Activated CD4-positive, alpha-beta memory T cell treated with anti-CD3 and anti-CD28 coated beads for 36 hours (primary cell): ENCODE results near the gene PSMD8. TPM values are rescaled to one million over a fixed set of nuclear protein-coding genes. Genes with fewer than 3 reads are reported as not detected.
"Not testable (repeated sequence)": the region's sequence is repeated elsewhere in the genome, so short reads cannot be mapped to it uniquely, and the experiment has no call there.

Experiments
- CTCF ChIA-PET: fragments of 350-600 bp; sonication (Branson Sonifier 250); formaldehyde crosslinking; loops from one replicate; lab custom pipeline; 2021; ENCODE audit warnings: antibody characterized with exemption, inconsistent platforms; lab: Charles Lee
- POLR2A ChIA-PET: fragments of 350-600 bp; sonication (Branson Sonifier 250); formaldehyde crosslinking; loops from one replicate; lab custom pipeline; 2021; ENCODE audit warnings: antibody characterized with exemption; lab: Charles Lee
- DNase-seq: peaks from one replicate; pipeline ENCODE4 v3.0.0-alpha.2; 2020
- H3K27ac Mint-ChIP-seq: one replicate; pipeline ENCODE4 v1.8.0; 2021; ENCODE audit warnings: mixed read lengths
- H3K27me3 Mint-ChIP-seq: one replicate; pipeline ENCODE4 v1.8.0; 2021; ENCODE audit warnings: mixed read lengths
- H3K36me3 Mint-ChIP-seq: one replicate; pipeline ENCODE4 v1.8.0; 2021; ENCODE audit warnings: mixed read lengths
- H3K4me1 Mint-ChIP-seq: one replicate; pipeline ENCODE4 v1.8.0; 2021; ENCODE audit warnings: low read depth, mixed read lengths
- H3K4me3 Mint-ChIP-seq: one replicate; pipeline ENCODE4 v1.8.0; 2021; ENCODE audit warnings: mild to moderate bottlenecking, mixed read lengths
- H3K9me3 Mint-ChIP-seq: one replicate; pipeline ENCODE4 v1.8.0; 2021; ENCODE audit warnings: mixed read lengths
- intact Hi-C: fragments of 100-400 bp; cut with micrococcal nuclease; formaldehyde crosslinking; loops from one replicate; pipeline ENCODE4 v1.15.1; 2023
- total RNA-seq, 2 experiments: library from RNA; stranded (reverse); gene quantifications; one replicate each; pipeline ENCODE4 v1.2.3, GENCODE V29; 2021

The PSMD8 gene
- 100 to 1,000 TPM; 214 to 224 TPM for total RNA-seq

- Mint-ChIP-seq H3K27me3 (no peaks in the 10 kb centered on the region), H3K27ac (peak within 1 kb of the TSS; percentile 87), H3K4me1 (peaks cover 21% of the 10 kb centered on the region), H3K36me3 (peaks cover 31% of the 10 kb centered on the region), H3K4me3 (peak within 1 kb of the TSS; percentile 86), H3K9me3 (no peaks in the 10 kb centered on the region)
- CTCF ChIA-PET = interaction anchor here (0.7 to 5.3 kb wide), 22 partner anchors 11 to 556 kb away, joined by 3 to 40 read pairs (median 4); partner anchors contain the start of genes CATSPERG, FAM98C, GGN and MRPS12
- POLR2A ChIA-PET = interaction anchor here (0.6 to 3.1 kb wide), 17 partner anchors 9 to 475 kb away, joined by 3 to 28 read pairs (median 4); partner anchors contain the start of genes CATSPERG, EIF3K, FAM98C and GGN
- intact Hi-C loops = loop anchor here (1.0 kb wide), 5 partner anchors 14 to 467 kb away; partner anchors contain the start of genes GGN, SIPA1L3 and SPRED3
- peak; percentile 99 for DNase-seq
These were observed at the start of gene PSMD8 for GRCh38 chr19:38374332-38375097. Gene PSMD8, plus strand, starts transcription at chr19:38374571. Its CDS starts 31 bp downstream, at chr19:38374602.

GRCh38 chr19:38326591-38326990 lies 47.8 kb upstream of the PSMD8 start:
- peaks cover 24% of the 10 kb centered on the region for H3K36me3 Mint-ChIP-seq
- peaks cover 7% of the 10 kb centered on the region for H3K4me1 Mint-ChIP-seq
- no peaks in the 10 kb centered on the region for H3K27me3 Mint-ChIP-seq
- no peaks in the 10 kb centered on the region for H3K9me3 Mint-ChIP-seq
- CTCF ChIA-PET = interaction anchor here (1.2 kb wide), 1 partner anchor 82 kb away, joined by 3 read pairs; no protein-coding TSS in a partner anchor
- no peak overlapping the region for H3K27ac Mint-ChIP-seq
- intact Hi-C loops = no loop called here
- H3K4me3 Mint-ChIP-seq = no peak overlapping the region
- POLR2A ChIA-PET = no interaction called here
- no peak for DNase-seq

GRCh38 chr19:38329651-38330050 lies 44.7 kb upstream of the PSMD8 start:
- Mint-ChIP-seq H3K36me3 (peaks cover 24% of the 10 kb centered on the region), H3K4me1 (no peaks in the 10 kb centered on the region), H3K27me3 (no peaks in the 10 kb centered on the region), H3K27ac (no peak overlapping the region), H3K4me3 (no peak overlapping the region), H3K9me3 (no peaks in the 10 kb centered on the region)
- CTCF ChIA-PET = interaction anchor here (1.0 kb wide), 1 partner anchor 15 kb away, joined by 3 read pairs; no protein-coding TSS in a partner anchor
- intact Hi-C loops = no loop called here
- no peak for DNase-seq
- POLR2A ChIA-PET = no interaction called here

- no peaks in the 10 kb centered on the region for H3K9me3 Mint-ChIP-seq
- ChIA-PET CTCF (interaction anchor here (1.2 to 2.2 kb wide), 3 partner anchors 11 to 97 kb away, joined by 4 to 15 read pairs (median 9); no protein-coding TSS in a partner anchor), POLR2A (no interaction called here)
- H3K27me3 Mint-ChIP-seq = no peaks in the 10 kb centered on the region
- no peak for DNase-seq
- no peak overlapping the region for H3K27ac Mint-ChIP-seq
- no peaks in the 10 kb centered on the region for H3K4me1 Mint-ChIP-seq
- peaks cover 19% of the 10 kb centered on the region for H3K36me3 Mint-ChIP-seq
- no peak overlapping the region for H3K4me3 Mint-ChIP-seq
- intact Hi-C loops = no loop called here
These were observed 42.6 kb upstream of the PSMD8 start for GRCh38 chr19:38331728-38332127.

GRCh38 chr19:38333245-38333644 lies 41.1 kb upstream of the PSMD8 start:
- Mint-ChIP-seq H3K27me3 (no peaks in the 10 kb centered on the region), H3K36me3 (peaks cover 5% of the 10 kb centered on the region), H3K9me3 (no peaks in the 10 kb centered on the region), H3K4me1 (peaks cover 6% of the 10 kb centered on the region), H3K27ac (no peak overlapping the region), H3K4me3 (no peak overlapping the region)
- DNase-seq = no peak
- CTCF ChIA-PET = interaction anchor here (1.0 to 3.9 kb wide), 3 partner anchors 91 to 435 kb away, joined by 3 to 47 read pairs (median 12); no protein-coding TSS in a partner anchor
- POLR2A ChIA-PET = no interaction called here
- intact Hi-C loops = no loop called here

- no peaks in the 10 kb centered on the region for H3K27me3 Mint-ChIP-seq
- H3K4me3 Mint-ChIP-seq = peak overlapping the region; percentile 91
- intact Hi-C loops = loop anchor here (1.0 to 2.0 kb wide), 9 partner anchors 20 to 429 kb away; partner anchors contain the start of genes FAM98C, GGN, PSMD8 and SIPA1L3
- no peaks in the 10 kb centered on the region for H3K9me3 Mint-ChIP-seq
- ChIA-PET POLR2A (interaction anchor here (0.6 to 1.1 kb wide), 4 partner anchors 17 to 283 kb away, joined by 3 to 11 read pairs (median 4); partner anchors contain the start of genes EIF3K, KCNK6 and PSMD8), CTCF (interaction anchor here (0.7 to 3.9 kb wide), 20 partner anchors 17 to 557 kb away, joined by 3 to 47 read pairs (median 6); partner anchors contain the start of genes FAM98C, KCNK6, PSMD8 and SIPA1L3)
- no peaks in the 10 kb centered on the region for H3K36me3 Mint-ChIP-seq
- peaks cover 6% of the 10 kb centered on the region for H3K4me1 Mint-ChIP-seq
- DNase-seq = peak; percentile 98
- peak overlapping the region; percentile 96 for H3K27ac Mint-ChIP-seq
These were observed 38.3 kb upstream of the PSMD8 start for GRCh38 chr19:38335949-38336637.

- Mint-ChIP-seq H3K27me3 (no peaks in the 10 kb centered on the region), H3K36me3 (no peaks in the 10 kb centered on the region), H3K27ac (peak overlapping the region; percentile 96), H3K4me3 (peak overlapping the region; percentile 91), H3K4me1 (peaks cover 6% of the 10 kb centered on the region), H3K9me3 (no peaks in the 10 kb centered on the region)
- DNase-seq = peak; percentile 98
- intact Hi-C loops = loop anchor here (1.0 to 2.0 kb wide), 7 partner anchors 20 to 429 kb away; partner anchors contain the start of genes FAM98C, GGN, PSMD8 and SIPA1L3
- CTCF ChIA-PET = interaction anchor here (1.0 to 2.3 kb wide), 6 partner anchors 26 to 430 kb away, joined by 5 to 26 read pairs (median 6); partner anchors contain the start of genes PSMD8, SIPA1L3 and WDR87
- POLR2A ChIA-PET = interaction anchor here (1.0 kb wide), 1 partner anchor 38 kb away, joined by 3 read pairs; the partner anchor contains the start of gene PSMD8
These were observed 37.6 kb upstream of the PSMD8 start for GRCh38 chr19:38336638-38337359.

- peak overlapping the region; percentile 96 for H3K27ac Mint-ChIP-seq
- peak overlapping the region; percentile 91 for H3K4me3 Mint-ChIP-seq
- POLR2A ChIA-PET = interaction anchor here (1.0 kb wide), 1 partner anchor 37 kb away, joined by 3 read pairs; the partner anchor contains the start of gene PSMD8
- H3K36me3 Mint-ChIP-seq = no peaks in the 10 kb centered on the region
- intact Hi-C loops = loop anchor here (2.0 kb wide), 2 partner anchors 65 to 105 kb away; partner anchors contain the start of gene FAM98C
- peaks cover 6% of the 10 kb centered on the region for H3K4me1 Mint-ChIP-seq
- H3K9me3 Mint-ChIP-seq = no peaks in the 10 kb centered on the region
- CTCF ChIA-PET = interaction anchor here (0.7 to 2.0 kb wide), 3 partner anchors 37 to 103 kb away, joined by 3 to 7 read pairs (median 5); partner anchors contain the start of gene PSMD8
- no peak for DNase-seq
- no peaks in the 10 kb centered on the region for H3K27me3 Mint-ChIP-seq
These were observed 37.1 kb upstream of the PSMD8 start for GRCh38 chr19:38337360-38337653.

- peak overlapping the region; percentile 31 for H3K4me3 Mint-ChIP-seq
- H3K27ac Mint-ChIP-seq, H3K9me3 Mint-ChIP-seq, H3K36me3 Mint-ChIP-seq, H3K27me3 Mint-ChIP-seq, POLR2A ChIA-PET, H3K4me1 Mint-ChIP-seq, DNase-seq, intact Hi-C loops: not testable (repeated sequence)
- CTCF ChIA-PET = interaction anchor here (0.7 to 2.0 kb wide), 3 partner anchors 35 to 96 kb away, joined by 3 to 7 read pairs (median 6); partner anchors contain the start of gene PSMD8
These were observed 35.4 kb upstream of the PSMD8 start for GRCh38 chr19:38339011-38339410.

- Mint-ChIP-seq H3K27me3 (no peaks in the 10 kb centered on the region), H3K36me3 (no peaks in the 10 kb centered on the region), H3K4me1 (peaks cover 6% of the 10 kb centered on the region), H3K9me3 (no peaks in the 10 kb centered on the region), H3K27ac (no peak overlapping the region), H3K4me3 (no peak overlapping the region)
- intact Hi-C loops = no loop called here
- CTCF ChIA-PET = interaction anchor here (1.5 kb wide), 1 partner anchor 97 kb away, joined by 4 read pairs; no protein-coding TSS in a partner anchor
- POLR2A ChIA-PET = no interaction called here
- DNase-seq = no peak
These were observed 33.4 kb upstream of the PSMD8 start for GRCh38 chr19:38340927-38341326.

- ChIA-PET CTCF (interaction anchor here (0.7 to 1.0 kb wide), 2 partner anchors 24 to 120 kb away, joined by 3 read pairs; no protein-coding TSS in a partner anchor), POLR2A (interaction anchor here (1.2 kb wide), 1 partner anchor 9 kb away, joined by 3 read pairs; no protein-coding TSS in a partner anchor)
These were observed 27.5 kb upstream of the PSMD8 start for GRCh38 chr19:38346837-38347236.

More at GRCh38 chr19:38346837-38347236, 27.5 kb upstream of the PSMD8 start:
- H3K27ac Mint-ChIP-seq = no peak overlapping the region
- H3K4me1 Mint-ChIP-seq = no peaks in the 10 kb centered on the region
- no peaks in the 10 kb centered on the region for H3K36me3 Mint-ChIP-seq
- H3K9me3 Mint-ChIP-seq = no peaks in the 10 kb centered on the region
- no peaks in the 10 kb centered on the region for H3K27me3 Mint-ChIP-seq
- DNase-seq = no peak
- no peak overlapping the region for H3K4me3 Mint-ChIP-seq
- intact Hi-C loops = no loop called here
